Epithelial cell of esophagus (primary cell): Measurements from ENCODE around the gene ZC3H12A.

Experiments
- DNase-seq: peaks from one replicate; pipeline ENCODE4 v3.0.0; 2010; ENCODE audit warnings: low read depth
- H3K4me3 ChIP-seq: 2 replicates; pipeline ENCODE4 v1.5.1; 2011; ENCODE audit warnings: mild to moderate bottlenecking, low read length, control low read depth
- CTCF ChIP-seq: IDR thresholded peaks from 2 replicates; pipeline ENCODE4 v1.5.1; 2011; ENCODE audit warnings: low read depth, mild to moderate bottlenecking, low read length, control low read depth, inconsistent platforms; ENCODE audit not compliant: insufficient read depth; ENCODE audit errors: missing control alignments

Gene ZC3H12A

GRCh38 chr1:37434292-37435225, 39.8 kb upstream of the ZC3H12A start:
- TF ChIP-seq CTCF = peak; percentile 86
- peak; percentile 58 for DNase-seq
- no peak overlapping the region for H3K4me3 ChIP-seq

- no peak for DNase-seq
- H3K4me3 ChIP-seq = no peak overlapping the region
- no peak for TF ChIP-seq CTCF
Measured at GRCh38 chr1:37437087-37437486, 37.3 kb upstream of the ZC3H12A start.

- no peak for DNase-seq
- no peak for TF ChIP-seq CTCF
- H3K4me3 ChIP-seq = no peak overlapping the region
Measured at GRCh38 chr1:37438037-37438868, 36.1 kb upstream of the ZC3H12A start.

- no peak for DNase-seq
- H3K4me3 ChIP-seq = no peak overlapping the region
- TF ChIP-seq CTCF = no peak
Measured at GRCh38 chr1:37438869-37439343, 35.5 kb upstream of the ZC3H12A start.

GRCh38 chr1:37439349-37439995, 34.9 kb upstream of the ZC3H12A start:
- no peak overlapping the region for H3K4me3 ChIP-seq
- no peak for DNase-seq
- no peak for TF ChIP-seq CTCF

- DNase-seq = no peak
- H3K4me3 ChIP-seq = no peak overlapping the region
- no peak for TF ChIP-seq CTCF
Measured at GRCh38 chr1:37441490-37441889, 32.9 kb upstream of the ZC3H12A start.
